Fibroblast of villous mesenchyme (primary cell): Measurements from ENCODE around the gene GTF2H4. TPM values are rescaled to one million over a fixed set of nuclear protein-coding genes. Genes with fewer than 3 reads are reported as not detected.

Source experiments
- DNase-seq: peaks from one replicate; pipeline ENCODE4 v3.0.0-alpha.2; 2010; ENCODE audit warnings: low read depth
- H3K4me3 ChIP-seq: 2 replicates; pipeline ENCODE4 v1.5.1; 2011; ENCODE audit warnings: low read depth, mild to moderate bottlenecking, low read length
- CTCF ChIP-seq: IDR thresholded peaks from 2 replicates; pipeline ENCODE4 v1.5.1; 2012; ENCODE audit warnings: low read depth, mild to moderate bottlenecking, low read length; ENCODE audit not compliant: insufficient read depth
- total RNA-seq: library from RNA; depleted of rRNA; stranded (reverse); fragments of >200 nt; gene quantifications from 2 replicates; pipeline ENCODE4 v1.2.3, GENCODE V29; 2012

Gene GTF2H4
- total RNA-seq, 1 donor, result 14.7 TPM

GRCh38 chr6:30887901-30888815 is 19.8 kb upstream of the GTF2H4 start:
- peak; percentile 53 for DNase-seq
- H3K4me3 ChIP-seq, result no peak overlapping the region
- TF ChIP-seq CTCF, result no peak

DNA sequence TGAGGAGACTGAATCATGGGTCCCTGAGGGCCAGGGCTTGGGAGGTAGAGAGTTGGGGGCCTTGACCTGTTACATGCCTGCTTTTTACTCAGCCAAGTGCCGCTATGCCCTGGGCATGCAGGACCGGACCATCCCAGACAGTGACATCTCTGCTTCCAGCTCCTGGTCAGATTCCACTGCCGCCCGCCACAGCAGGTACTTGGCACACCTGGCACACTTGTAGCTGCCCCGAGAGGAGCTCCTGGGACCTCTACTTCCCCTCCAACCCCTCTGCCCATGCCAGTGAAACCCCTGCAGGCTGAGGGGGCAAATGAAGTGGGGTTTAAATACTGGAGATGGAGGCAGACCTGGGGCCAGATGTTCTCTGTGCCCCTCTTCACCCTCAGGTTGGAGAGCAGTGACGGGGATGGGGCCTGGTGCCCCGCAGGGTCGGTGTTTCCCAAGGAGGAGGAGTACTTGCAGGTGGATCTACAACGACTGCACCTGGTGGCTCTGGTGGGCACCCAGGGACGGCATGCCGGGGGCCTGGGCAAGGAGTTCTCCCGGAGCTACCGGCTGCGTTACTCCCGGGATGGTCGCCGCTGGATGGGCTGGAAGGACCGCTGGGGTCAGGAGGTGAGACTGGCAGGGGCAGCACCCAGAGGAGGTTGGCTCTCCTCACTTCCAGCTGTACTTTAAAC is 19.1 kb upstream of the GTF2H4 start:
- no peak for DNase-seq
- no peak overlapping the region for H3K4me3 ChIP-seq
- no peak for TF ChIP-seq CTCF

DNA sequence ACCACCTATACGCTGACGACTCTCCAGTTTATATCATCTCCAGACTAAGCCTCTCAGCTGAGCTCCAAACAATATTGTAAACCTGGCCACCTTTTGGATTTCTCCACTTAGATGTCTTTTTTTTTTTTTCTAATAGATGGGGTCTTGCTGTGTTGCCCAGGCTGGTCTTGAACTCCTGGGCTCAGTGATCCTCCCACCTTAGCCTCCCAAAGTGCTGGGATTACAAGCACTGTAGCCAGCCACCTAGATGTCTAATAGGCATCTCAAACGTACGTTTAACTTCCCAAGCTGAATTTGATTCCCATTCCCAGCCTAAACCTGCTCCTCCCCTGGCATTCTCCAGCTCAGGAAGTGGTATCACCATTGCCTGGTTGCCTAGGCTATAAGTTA is 18.5 kb upstream of the GTF2H4 start:
- no peak overlapping the region for H3K4me3 ChIP-seq
- no peak for TF ChIP-seq CTCF
- no peak for DNase-seq

DNA sequence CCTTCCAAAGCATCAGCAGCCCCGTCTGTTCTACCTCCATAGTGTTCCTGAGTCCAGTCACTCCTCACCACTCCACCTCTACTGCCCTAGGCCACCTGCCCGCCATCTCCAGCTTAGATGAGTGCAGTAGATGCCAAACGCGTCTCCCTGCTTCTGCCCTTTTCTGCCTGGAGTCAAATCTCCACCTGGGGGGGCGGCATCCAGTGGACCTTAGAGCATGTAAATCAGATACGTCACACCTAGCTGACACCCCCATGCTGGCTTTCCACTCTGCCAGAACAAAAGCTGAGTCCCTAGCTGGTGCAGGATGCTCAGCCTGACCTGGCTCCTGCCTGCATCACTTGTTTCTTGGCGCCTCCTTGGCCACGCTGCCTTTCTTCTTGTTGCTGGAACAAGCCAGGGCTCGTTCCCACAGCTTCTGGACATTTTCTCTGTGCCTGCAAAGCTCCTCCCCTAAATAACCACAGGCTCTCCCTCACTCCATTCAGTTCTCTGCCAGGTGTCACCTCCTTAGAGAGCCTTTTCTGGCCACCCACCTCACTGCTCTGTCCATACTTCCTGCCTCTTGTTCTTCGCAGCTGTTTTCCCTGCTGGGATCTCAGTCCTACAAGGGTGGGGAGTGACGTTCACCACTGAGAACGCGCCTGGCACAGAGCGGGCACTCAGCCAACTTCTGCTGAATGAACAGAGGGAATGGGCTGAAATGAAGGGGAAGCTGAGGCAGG is 17.9 kb upstream of the GTF2H4 start:
- no peak for DNase-seq
- no peak for TF ChIP-seq CTCF

GRCh38 chr6:30890646-30891449 is 17.2 kb upstream of the GTF2H4 start:
- no peak overlapping the region for H3K4me3 ChIP-seq
- no peak for DNase-seq
- no peak for TF ChIP-seq CTCF

More for the DNA sequence above, 17.9 kb upstream of the GTF2H4 start:
- H3K4me3 ChIP-seq, result no peak overlapping the region

DNA sequence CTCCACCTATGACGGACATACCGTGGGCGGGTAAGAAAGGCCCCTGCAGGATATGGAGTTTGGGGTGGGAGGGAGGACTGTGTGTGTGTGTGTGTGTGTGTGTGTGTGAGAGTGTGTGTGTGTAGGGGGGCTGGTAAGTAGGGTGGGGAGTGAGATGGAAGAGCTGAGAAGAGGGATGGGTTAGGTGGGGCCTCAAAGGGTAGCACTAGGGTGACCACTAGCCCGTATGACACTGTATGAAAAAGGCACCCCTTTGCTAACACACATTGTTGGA is 16.6 kb upstream of the GTF2H4 start:
- DNase-seq, result no peak
- no peak overlapping the region for H3K4me3 ChIP-seq
- no peak for TF ChIP-seq CTCF
